HG02588 (cell line): Measurements from ENCODE around the gene SLC13A3.

Experiments
- ATAC-seq: cut with Tn5 transposase; IDR thresholded peaks from one replicate; pipeline ENCODE4 v1.9.1; 2021; ENCODE audit warnings: mild to moderate bottlenecking, moderate library complexity; ENCODE audit not compliant: unreplicated experiment

Gene SLC13A3

GRCh38 chr20:46609043-46609442, 42.2 kb downstream of the SLC13A3 start:
- no peak for ATAC-seq

- no peak for ATAC-seq
Observed at GRCh38 chr20:46607849-46608497, 43.3 kb downstream of the SLC13A3 start.

DNA sequence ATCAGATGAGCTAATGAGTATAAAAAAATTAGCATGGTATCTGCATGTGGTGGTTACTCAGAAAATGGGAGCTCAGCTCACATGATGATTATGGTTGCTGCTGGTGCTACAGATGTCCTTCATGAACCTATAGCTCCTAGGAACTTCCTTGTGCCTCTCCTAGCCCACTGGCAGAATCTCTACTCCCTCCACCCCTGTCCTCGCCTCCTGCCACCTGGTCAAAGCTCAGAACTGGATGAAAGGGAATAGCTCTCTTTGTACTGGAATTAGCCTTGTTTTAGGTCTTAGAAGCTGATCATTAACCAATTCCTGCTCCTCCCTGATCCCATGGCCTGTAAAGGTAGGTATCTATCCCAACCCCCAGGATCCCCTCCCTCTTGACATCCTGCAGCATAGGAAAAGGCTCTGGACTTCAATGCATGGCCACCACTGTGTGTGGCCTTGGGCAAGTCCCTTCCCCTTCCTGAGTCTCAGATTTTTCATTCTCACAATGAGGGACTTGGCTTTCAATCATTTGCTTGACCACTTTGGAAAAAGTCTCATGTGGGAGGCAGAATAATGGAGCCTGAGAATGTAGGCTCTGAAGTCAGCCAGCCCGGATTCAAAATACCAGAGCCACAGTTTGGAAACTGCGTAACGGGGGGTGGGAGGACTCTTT, 43.9 kb downstream of the SLC13A3 start:
- ATAC-seq: no peak

GRCh38 chr20:46606817-46607190, 44.5 kb downstream of the SLC13A3 start:
- no peak for ATAC-seq

- ATAC-seq: no peak
Observed at GRCh38 chr20:46605978-46606816, 45.1 kb downstream of the SLC13A3 start.

DNA sequence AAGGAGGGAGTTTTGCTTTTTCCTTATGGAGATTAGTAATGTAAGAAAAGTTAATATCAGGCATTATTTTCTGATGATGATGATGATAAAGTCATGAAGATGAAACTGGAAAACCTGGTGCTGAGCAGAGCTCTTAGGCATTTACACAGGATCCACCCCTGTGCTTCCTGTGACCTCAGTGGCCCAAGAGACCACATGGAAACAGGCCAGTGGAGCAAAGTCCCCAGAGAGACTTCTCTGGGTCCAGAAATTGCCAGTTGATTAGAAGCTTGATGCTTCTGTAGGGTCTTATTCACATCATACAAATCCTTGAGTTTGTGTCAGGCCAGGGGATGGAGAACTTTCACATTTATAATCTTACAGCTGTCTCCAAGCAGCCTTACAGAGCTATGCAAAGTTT, 46.1 kb downstream of the SLC13A3 start:
- ATAC-seq: no peak

DNA sequence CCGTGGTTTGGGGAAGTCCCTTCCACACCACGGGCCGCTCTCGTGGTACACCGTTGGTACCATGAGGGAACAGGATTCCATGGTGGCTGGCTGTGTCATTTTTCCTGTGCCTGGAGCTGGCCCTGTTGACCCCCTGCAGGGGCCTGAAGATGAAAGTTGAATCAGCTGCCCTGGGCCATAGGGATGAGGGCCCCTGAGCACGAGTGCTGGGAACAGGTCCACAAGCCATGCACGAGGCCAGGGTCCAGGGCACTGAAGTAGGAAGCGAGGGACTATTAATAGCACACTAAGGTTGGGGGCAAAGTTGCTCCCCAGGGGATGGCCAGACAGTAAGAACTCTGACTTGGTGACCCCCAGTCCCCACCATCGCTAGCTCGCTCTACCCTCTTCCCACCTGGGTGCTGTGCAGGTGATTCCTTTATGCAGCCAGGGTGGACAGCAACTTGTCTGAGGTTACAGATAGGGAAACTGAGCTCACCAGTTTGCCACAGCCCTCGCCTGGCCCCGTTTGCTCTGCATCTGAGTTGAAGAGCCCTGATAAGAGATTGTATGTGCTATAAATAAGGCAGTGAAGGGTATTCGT, 46.6 kb downstream of the SLC13A3 start:
- ATAC-seq: no peak

- ATAC-seq: no peak
Observed at GRCh38 chr20:46602429-46602828, 48.8 kb downstream of the SLC13A3 start.

GRCh38 chr20:46601603-46602122, 49.6 kb downstream of the SLC13A3 start:
- no peak for ATAC-seq

DNA sequence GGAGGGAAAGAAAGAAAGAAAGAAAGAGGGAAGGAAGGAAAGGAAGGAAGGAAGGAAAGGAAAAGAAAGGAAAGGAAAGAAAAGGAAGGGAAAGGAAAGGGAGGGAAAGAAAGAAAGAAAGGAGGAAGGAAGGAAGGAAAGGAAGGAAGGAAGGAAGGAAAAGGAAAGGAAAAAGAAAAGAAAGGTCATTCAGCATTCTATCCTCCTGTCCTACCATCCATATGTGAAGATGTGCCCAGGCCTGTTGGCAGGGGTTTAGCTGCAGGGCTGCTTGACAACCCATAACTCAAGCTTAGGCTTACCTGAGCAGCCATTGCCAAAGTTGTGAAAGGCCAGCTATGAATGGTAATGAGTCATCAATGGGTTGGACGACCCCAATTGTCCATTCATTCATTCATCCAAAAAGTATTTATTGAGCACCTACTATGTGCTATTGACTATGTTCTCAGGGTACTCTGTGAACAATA, 50.9 kb downstream of the SLC13A3 start:
- ATAC-seq: no peak

DNA sequence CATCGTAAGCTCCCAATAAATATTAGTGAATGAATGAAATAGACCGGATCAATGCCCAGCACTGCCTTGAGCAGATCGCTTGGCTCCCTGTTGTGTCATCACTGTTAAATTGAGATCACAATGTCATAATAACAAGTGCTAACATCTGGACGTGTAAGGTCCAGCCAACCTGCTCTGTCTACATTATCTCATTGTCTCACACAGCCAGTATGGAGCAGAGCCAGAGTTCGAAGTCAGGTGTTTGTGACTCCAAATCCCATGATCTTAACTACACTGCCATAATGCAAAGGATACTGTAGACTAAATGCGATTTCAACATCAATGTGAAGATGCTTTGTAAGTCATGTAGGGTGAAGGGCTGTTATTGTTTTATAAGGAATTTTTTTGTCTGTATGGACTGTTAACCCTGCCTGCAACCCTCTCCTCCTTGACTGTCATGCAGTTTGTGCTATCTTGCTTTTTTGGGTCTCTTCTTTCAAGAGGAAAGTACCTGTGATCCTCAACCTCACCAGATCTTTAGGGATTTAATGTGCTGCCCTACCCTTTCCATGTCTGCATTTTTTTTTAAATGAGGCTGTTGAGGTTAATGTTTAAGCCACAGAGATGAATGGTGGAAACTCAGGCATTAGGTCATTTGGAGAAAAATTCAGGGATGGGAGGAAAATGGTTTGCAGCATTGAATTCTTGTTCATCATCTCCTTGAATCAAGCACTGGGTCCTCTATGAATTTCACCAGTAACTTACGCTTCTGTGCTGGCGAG, 51.9 kb downstream of the SLC13A3 start:
- ATAC-seq: no peak

- no peak for ATAC-seq
Observed at GRCh38 chr20:46595933-46596332, 55.3 kb downstream of the SLC13A3 start.

GRCh38 chr20:46594725-46595124, 56.5 kb downstream of the SLC13A3 start:
- ATAC-seq: no peak

GRCh38 chr20:46592580-46593362, 58.5 kb downstream of the SLC13A3 start:
- no peak for ATAC-seq

GRCh38 chr20:46590443-46590842, 60.8 kb downstream of the SLC13A3 start:
- ATAC-seq: no peak

DNA sequence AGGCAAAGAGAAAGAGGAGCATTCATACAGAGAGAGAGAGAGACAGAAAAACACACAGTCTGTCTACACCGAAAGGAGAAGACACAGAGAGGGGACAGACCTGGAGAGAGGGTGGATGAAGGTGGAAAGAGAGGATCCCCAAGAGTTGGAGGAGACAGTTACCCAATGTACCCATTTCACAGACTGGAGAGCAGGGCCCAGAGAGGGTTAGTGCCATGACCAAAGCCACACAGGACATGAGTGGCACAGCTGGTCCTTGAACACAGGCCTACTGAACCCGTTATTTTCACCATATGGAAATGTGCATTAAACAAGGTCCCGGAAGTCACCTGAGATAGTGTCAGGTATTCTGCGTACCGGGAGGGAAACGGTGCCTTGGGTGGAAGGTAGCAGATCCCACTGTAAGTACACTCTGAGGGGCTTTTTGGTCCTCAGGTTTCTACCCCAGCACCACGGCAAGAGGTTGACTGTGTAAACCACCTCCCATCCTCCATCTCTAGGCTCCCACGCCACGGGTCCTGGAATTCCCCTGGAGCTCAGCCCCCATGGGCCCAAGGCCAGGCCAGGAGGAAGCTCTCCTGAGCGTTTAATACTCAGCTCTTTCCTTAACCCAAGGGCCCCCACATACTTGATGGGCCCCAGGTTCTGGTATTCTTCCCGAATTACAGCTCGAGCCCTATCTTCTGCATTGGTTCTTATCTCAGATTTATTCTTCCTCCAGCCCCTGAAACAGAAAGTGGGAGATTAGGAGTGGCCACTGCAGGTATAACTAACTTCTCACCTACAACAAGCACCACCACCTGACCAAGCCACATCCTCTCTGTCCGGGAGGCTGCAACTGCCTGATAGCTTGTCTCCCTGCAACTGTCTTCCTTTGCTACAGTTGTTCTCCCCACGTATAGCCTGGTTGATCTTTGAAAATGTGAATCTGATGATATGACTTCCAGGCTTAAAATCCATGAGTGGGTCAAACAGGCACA, 62.4 kb downstream of the SLC13A3 start:
- ATAC-seq: no peak

GRCh38 chr20:46587986-46588385, 63.3 kb downstream of the SLC13A3 start:
- no peak for ATAC-seq

DNA sequence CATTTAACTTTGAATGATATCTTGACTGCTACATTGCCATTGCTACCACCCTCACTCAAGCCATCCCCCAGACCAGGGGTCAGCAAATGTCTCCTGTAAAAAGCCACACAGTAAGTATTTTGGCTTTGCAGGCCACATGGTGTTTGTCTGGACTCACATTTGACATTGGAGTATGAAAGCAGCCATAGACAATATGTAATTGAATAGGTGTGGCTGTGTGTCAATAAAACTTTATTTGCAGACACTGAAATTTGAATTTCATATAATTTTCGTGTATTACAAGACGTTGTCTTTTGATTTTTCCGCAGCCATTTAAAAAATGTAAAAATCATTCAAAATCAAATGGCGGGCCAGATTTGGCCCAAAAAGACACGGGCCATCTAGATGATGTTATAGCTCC, 64.5 kb downstream of the SLC13A3 start:
- no peak for ATAC-seq

- no peak for ATAC-seq
Observed at GRCh38 chr20:46584508-46584907, 66.8 kb downstream of the SLC13A3 start.
